GM12878 (cell line): Measurements from ENCODE around the gene NEUROD1. TPM values are rescaled to one million over a fixed set of nuclear protein-coding genes. Genes with fewer than 3 reads are reported as not detected.
A peak's percentile ranks its signal among the peaks of the same experiment; 100 is the strongest.

Experiments
- ATAC-seq: fragments of 200-7000 bp; cut with Tn5 transposase; 3 replicates; pipeline ENCODE4 v1.9.1; 2020; ENCODE audit warnings: mild to moderate bottlenecking, moderate library complexity
- BruUV-seq: library from RNA; stranded (reverse); fragments of 400-500 nt; replicated peaks from 2 replicates; lab custom pipeline; 2021; lab: Mats Ljungman, UMichigan
- CTCF ChIA-PET: fragments of 300-600 bp; sonication (Branson Sonifier 250); formaldehyde crosslinking; extraction: SDS; loops from one replicate; lab custom pipeline; 2021; ENCODE audit warnings: inconsistent platforms; lab: Yijun Ruan, JAX
- POLR2A ChIA-PET: fragments of 350-600 bp; formaldehyde crosslinking; extraction: SDS; loops from one replicate; lab custom pipeline; 2021; ENCODE audit warnings: inconsistent platforms; lab: Charles Lee
- RAD21 ChIA-PET: fragments of 300-600 bp; sonication (Branson Sonifier 250); formaldehyde crosslinking; loops from one replicate; lab custom pipeline; 2023; ENCODE audit warnings: antibody characterized with exemption; ENCODE audit not compliant: unreplicated experiment; lab: Charles Lee
- SMC1A ChIA-PET: fragments of 300-600 bp; sonication (Branson Sonifier 250); formaldehyde crosslinking; loops from one replicate; lab custom pipeline; 2023; ENCODE audit not compliant: unreplicated experiment, uncharacterized antibody; lab: Charles Lee
- DNase-seq: peaks from one replicate; pipeline ENCODE4 v3.0.0-alpha.2; 2011; ENCODE audit warnings: low read depth, low spot score
- FAIRE-seq: peaks from 3 replicates; lab custom pipeline; 2011; peaks lifted over from hg19 to GRCh38; lab: Jason Lieb, UNC
- H2AFZ ChIP-seq: 2 replicates; pipeline ENCODE4 v1.6.0; 2011; ENCODE audit warnings: low read depth, low read length, control low read depth; ENCODE audit not compliant: control insufficient read depth
- H3K27ac ChIP-seq: 2 replicates; pipeline ENCODE4 v1.5.1; 2011; ENCODE audit warnings: control low read depth; ENCODE audit not compliant: control insufficient read depth, insufficient read depth
- H3K27me3 ChIP-seq, 2 experiments: replicated peaks in 1 of 2; 2 replicates each; pipeline versions ENCODE4 v1.6.0 to v1.6.1; 2011; ENCODE audit warnings: low read length in 1 of 2; ENCODE audit not compliant: control insufficient read depth in 2 of 2, insufficient read depth in 2 of 2
- H3K36me3 ChIP-seq, 2 experiments: 2 replicates each; pipeline ENCODE4 v1.5.1; 2011; ENCODE audit warnings: low read length in 1 of 2; ENCODE audit not compliant: control insufficient read depth in 2 of 2, insufficient read depth in 2 of 2
- H3K4me1 ChIP-seq: 2 replicates; pipeline ENCODE4 v1.6.1; 2011; ENCODE audit warnings: mild to moderate bottlenecking, low read length, moderate library complexity, mixed read lengths; ENCODE audit not compliant: control insufficient read depth, insufficient read depth
- H3K4me2 ChIP-seq: 2 replicates; pipeline ENCODE4 v1.6.0; 2011; ENCODE audit warnings: control low read depth; ENCODE audit not compliant: control insufficient read depth, insufficient read depth
- H3K4me3 ChIP-seq: fragments of 200-600 bp; sonication (generic); 2 replicates; pipeline ENCODE4 v1.5.1; 2016
- H3K79me2 ChIP-seq: 2 replicates; pipeline ENCODE4 v1.6.0; 2011; ENCODE audit warnings: low read length; ENCODE audit not compliant: control insufficient read depth, insufficient read depth
- H3K9ac ChIP-seq: 2 replicates; pipeline ENCODE4 v1.8.0; 2011; ENCODE audit warnings: low read length, control low read depth, mixed read lengths; ENCODE audit not compliant: control insufficient read depth, insufficient read depth
- H3K9me3 ChIP-seq: replicated peaks from 3 replicates; pipeline ENCODE4 v1.5.1; 2011; ENCODE audit warnings: mild to moderate bottlenecking, low read length; ENCODE audit not compliant: control insufficient read depth, insufficient read depth
- H4K20me1 ChIP-seq: 2 replicates; pipeline ENCODE4 v1.6.0; 2011; ENCODE audit not compliant: control insufficient read depth, insufficient read depth
- BCL11A ChIP-seq: IDR thresholded peaks from 2 replicates; pipeline ENCODE4 v1.6.1; 2011; ENCODE audit warnings: low read depth, low read length
- EGR1 ChIP-seq, 2 experiments: IDR thresholded peaks; 1 replicate in 1 of 2; 2 replicates in 1 of 2; pipeline ENCODE4 v1.6.1; 2011 to 2012; ENCODE audit warnings: low read depth in 2 of 2, low read length in 2 of 2, borderline replicate concordance in 1 of 2, mild to moderate bottlenecking in 1 of 2, moderate library complexity in 1 of 2
- EP300 ChIP-seq, 2 experiments: fragments of 150-350 bp in 1 of 2; IDR thresholded peaks; 2 replicates each; pipeline ENCODE4 v1.6.1; 2011 to 2012; ENCODE audit warnings: low read depth in 2 of 2, low read length in 2 of 2, borderline replicate concordance in 1 of 2, improper control_type of control experiment in 1 of 2, inconsistent platforms in 1 of 2; ENCODE audit not compliant: control insufficient read depth in 1 of 2
- ESRRA ChIP-seq: IDR thresholded peaks from 2 replicates; pipeline ENCODE4 v1.6.1; 2012; ENCODE audit warnings: mild to moderate bottlenecking, low read length, improper control_type of control experiment
- EZH2 ChIP-seq: IDR thresholded peaks from 2 replicates; pipeline ENCODE4 v1.6.1; 2012; ENCODE audit warnings: low read depth, mild to moderate bottlenecking, control low read depth, inconsistent platforms, low read length, borderline replicate concordance; ENCODE audit not compliant: control insufficient read depth
- IKZF2 ChIP-seq, 2 experiments: fragments of 450-650 bp; IDR thresholded peaks; 2 replicates each; pipeline ENCODE4 v1.6.1; 2017; ENCODE audit warnings: mild to moderate bottlenecking in 2 of 2, moderate library complexity in 2 of 2
- PML ChIP-seq: IDR thresholded peaks from 2 replicates; pipeline ENCODE4 v1.6.1; 2012; ENCODE audit warnings: low read length, inconsistent platforms
- ZNF207 ChIP-seq: fragments of 450-650 bp; IDR thresholded peaks from 2 replicates; pipeline ENCODE4 v1.6.1; 2014; ENCODE audit warnings: antibody characterized with exemption, mild to moderate bottlenecking, borderline replicate concordance
- WGBS: methylation state at CpG from one replicate; pipeline ENCODE4 v1.1.6; 2016; ENCODE audit warnings: low lambda C conversion rate; ENCODE audit not compliant: insufficient replicate concordance, insufficient coverage; ENCODE audit errors: missing lambda C conversion rate; 5-methylcytosine and 5-hydroxymethylcytosine counted together
- in situ Hi-C: fragments of 300-500 bp; cut with MboI; formaldehyde crosslinking; loops from 9 replicates; pipeline ENCODE4 v1.14.3; 2018; ENCODE audit warnings: mixed read lengths
- intact Hi-C: fragments of 100-400 bp; cut with micrococcal nuclease; formaldehyde crosslinking; loops from one replicate; pipeline ENCODE4 v1.14.2; 2022; ENCODE audit not compliant: unreplicated experiment
- polyA plus RNA-seq, 11 experiments: library from polyadenylated mRNA; depleted of rRNA in 4 of 11; unstranded in 6 of 11; stranded (reverse) in 5 of 11; fragments of >200 nt; fragmentation: Nextera tagmentation in 4 of 11; fragmentation: Illumina TruSeq in 1 of 11; extraction: Ambion mirVana in 4 of 11; extraction: Trizol in 1 of 11; gene quantifications; 1 replicate in 1 of 11; 2 replicates in 10 of 11; pipeline versions ENCODE4 v1.2.1 to v1.2.3, GENCODE V29; 2011 to 2016; ENCODE audit warnings: inconsistent platforms in 2 of 11, missing spikeins in 2 of 11, low read depth in 1 of 11
- total RNA-seq, 4 experiments: library from RNA; depleted of rRNA in 3 of 4; stranded (reverse); fragments of >200 nt in 3 of 4; fragmentation: Illumina TruSeq in 1 of 4; extraction: Trizol in 1 of 4; gene quantifications; 2 replicates each; pipeline versions ENCODE4 v1.2.1 to v1.2.3, GENCODE V29; 2013 to 2021
- TF ChIP-seq, protein P1 (sequence below), 3 experiments: IDR thresholded peaks in 2 of 3; conservative IDR thresholded peaks in 1 of 3; 2 replicates each; pipeline ENCODE4 v1.5.1; 2011; ENCODE audit warnings: low read depth in 3 of 3, low read length in 3 of 3, mild to moderate bottlenecking in 3 of 3, control low read depth in 2 of 3, moderate library complexity in 2 of 3, inconsistent platforms in 1 of 3, mixed read lengths in 1 of 3; ENCODE audit not compliant: control insufficient read depth in 2 of 3, insufficient read depth in 1 of 3; ENCODE audit errors: extremely low read depth in 1 of 3
- TF ChIP-seq, protein P2 (sequence below): fragments of 450-650 bp; IDR thresholded peaks from 2 replicates; pipeline ENCODE4 v1.6.1; 2016; ENCODE audit warnings: mild to moderate bottlenecking
- TF ChIP-seq, protein P3 (sequence below): IDR thresholded peaks from 2 replicates; pipeline ENCODE4 v1.6.1; 2012; ENCODE audit warnings: low read depth, low read length, improper control_type of control experiment
- TF ChIP-seq, protein P4 (sequence below): fragments of 450-650 bp; IDR thresholded peaks from 2 replicates; pipeline ENCODE4 v1.6.1; 2017; ENCODE audit warnings: borderline replicate concordance

The NEUROD1 gene
- total and polyA plus RNA-seq, 10 of the 15 experiments (the other 5 are each of a cell fraction or from before 2014, with no cell fraction given) = not detected

DNA sequence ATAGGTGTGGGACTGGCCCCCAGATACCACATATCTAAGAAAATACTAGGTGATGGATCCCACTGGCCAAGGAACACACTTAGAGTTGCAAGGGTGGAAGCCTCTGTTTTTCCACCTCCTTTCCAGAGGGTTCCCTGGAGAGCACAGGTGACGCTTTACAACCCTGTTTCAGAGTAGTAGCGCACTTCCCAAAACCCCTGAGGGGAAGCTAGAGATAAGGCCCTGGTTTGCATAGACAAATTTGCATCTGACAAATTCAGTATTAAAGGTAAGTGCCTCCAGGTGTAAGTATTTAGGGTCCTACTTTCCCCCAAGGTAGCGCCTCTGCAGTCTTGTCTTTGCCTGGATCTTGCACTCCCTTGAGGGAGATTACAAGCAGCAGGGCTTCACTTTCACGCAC, 22.9 kb downstream of the NEUROD1 start:
- Histone ChIP-seq H3K4me1 (no peaks in the 10 kb centered on the region), H3K27ac (no peak overlapping the region), H3K9me3 (no peaks in the 10 kb centered on the region), H3K36me3 (no peaks in the 10 kb centered on the region), H3K27me3 (peaks cover 9 to 12% of the 10 kb centered on the region in 2 experiments; a peak in 3 of 4 replicates), H3K79me2 (no peaks in the 10 kb centered on the region), H2AFZ (no peak overlapping the region), H3K9ac (no peak overlapping the region)
- no peak; the same call in 2 of the 3 replicates for ATAC-seq
- in situ Hi-C loops = no loop called here
- BruUV-seq = no TSS peak
- TF ChIP-seq EP300 (IDR thresholded peaks at IDR 0.05; ENCODE audit: borderline replicate concordance in 1 of 2, control insufficient read depth in 1 of 2, low read depth in 2 of 2, low read length in 2 of 2) (no peak), EZH2 (no peak), IKZF2 (IDR thresholded peaks at IDR 0.05) (no peak), ESRRA (no peak), EGR1 (IDR thresholded peaks at IDR 0.05; ENCODE audit: borderline replicate concordance in 1 of 2, low read depth in 2 of 2, low read length in 2 of 2) (no peak), PML (no peak), ZNF207 (no peak), BCL11A (no peak)
- TF ChIP-seq, protein P1, sequence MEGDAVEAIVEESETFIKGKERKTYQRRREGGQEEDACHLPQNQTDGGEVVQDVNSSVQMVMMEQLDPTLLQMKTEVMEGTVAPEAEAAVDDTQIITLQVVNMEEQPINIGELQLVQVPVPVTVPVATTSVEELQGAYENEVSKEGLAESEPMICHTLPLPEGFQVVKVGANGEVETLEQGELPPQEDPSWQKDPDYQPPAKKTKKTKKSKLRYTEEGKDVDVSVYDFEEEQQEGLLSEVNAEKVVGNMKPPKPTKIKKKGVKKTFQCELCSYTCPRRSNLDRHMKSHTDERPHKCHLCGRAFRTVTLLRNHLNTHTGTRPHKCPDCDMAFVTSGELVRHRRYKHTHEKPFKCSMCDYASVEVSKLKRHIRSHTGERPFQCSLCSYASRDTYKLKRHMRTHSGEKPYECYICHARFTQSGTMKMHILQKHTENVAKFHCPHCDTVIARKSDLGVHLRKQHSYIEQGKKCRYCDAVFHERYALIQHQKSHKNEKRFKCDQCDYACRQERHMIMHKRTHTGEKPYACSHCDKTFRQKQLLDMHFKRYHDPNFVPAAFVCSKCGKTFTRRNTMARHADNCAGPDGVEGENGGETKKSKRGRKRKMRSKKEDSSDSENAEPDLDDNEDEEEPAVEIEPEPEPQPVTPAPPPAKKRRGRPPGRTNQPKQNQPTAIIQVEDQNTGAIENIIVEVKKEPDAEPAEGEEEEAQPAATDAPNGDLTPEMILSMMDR (IDR thresholded peaks at IDR 0.05 in 2 of 3, conservative IDR thresholded peaks at IDR 0.05 in 1 of 3; ENCODE audit: control insufficient read depth in 2 of 3, extremely low read depth in 1 of 3, insufficient read depth in 1 of 3, low read depth in 3 of 3, low read length in 3 of 3) = no peak
- TF ChIP-seq, protein P2, sequence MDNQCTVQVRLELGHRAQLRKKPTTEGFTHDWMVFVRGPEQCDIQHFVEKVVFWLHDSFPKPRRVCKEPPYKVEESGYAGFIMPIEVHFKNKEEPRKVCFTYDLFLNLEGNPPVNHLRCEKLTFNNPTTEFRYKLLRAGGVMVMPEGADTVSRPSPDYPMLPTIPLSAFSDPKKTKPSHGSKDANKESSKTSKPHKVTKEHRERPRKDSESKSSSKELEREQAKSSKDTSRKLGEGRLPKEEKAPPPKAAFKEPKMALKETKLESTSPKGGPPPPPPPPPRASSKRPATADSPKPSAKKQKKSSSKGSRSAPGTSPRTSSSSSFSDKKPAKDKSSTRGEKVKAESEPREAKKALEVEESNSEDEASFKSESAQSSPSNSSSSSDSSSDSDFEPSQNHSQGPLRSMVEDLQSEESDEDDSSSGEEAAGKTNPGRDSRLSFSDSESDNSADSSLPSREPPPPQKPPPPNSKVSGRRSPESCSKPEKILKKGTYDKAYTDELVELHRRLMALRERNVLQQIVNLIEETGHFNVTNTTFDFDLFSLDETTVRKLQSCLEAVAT = no peak
- TF ChIP-seq, protein P3, sequence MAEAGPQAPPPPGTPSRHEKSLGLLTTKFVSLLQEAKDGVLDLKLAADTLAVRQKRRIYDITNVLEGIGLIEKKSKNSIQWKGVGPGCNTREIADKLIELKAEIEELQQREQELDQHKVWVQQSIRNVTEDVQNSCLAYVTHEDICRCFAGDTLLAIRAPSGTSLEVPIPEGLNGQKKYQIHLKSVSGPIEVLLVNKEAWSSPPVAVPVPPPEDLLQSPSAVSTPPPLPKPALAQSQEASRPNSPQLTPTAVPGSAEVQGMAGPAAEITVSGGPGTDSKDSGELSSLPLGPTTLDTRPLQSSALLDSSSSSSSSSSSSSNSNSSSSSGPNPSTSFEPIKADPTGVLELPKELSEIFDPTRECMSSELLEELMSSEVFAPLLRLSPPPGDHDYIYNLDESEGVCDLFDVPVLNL = no peak
- TF ChIP-seq, protein P4, sequence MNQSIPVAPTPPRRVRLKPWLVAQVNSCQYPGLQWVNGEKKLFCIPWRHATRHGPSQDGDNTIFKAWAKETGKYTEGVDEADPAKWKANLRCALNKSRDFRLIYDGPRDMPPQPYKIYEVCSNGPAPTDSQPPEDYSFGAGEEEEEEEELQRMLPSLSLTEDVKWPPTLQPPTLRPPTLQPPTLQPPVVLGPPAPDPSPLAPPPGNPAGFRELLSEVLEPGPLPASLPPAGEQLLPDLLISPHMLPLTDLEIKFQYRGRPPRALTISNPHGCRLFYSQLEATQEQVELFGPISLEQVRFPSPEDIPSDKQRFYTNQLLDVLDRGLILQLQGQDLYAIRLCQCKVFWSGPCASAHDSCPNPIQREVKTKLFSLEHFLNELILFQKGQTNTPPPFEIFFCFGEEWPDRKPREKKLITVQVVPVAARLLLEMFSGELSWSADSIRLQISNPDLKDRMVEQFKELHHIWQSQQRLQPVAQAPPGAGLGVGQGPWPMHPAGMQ = no peak
- TF ChIP-seq, all 136 proteins: peak for 0
- no peak for DNase-seq
- ChIA-PET SMC1A (interaction anchor here (0.6 to 2.8 kb wide), 5 partner anchors 10 to 333 kb away, joined by 3 to 11 read pairs (median 9); no protein-coding TSS in a partner anchor), CTCF (interaction anchor here (0.6 to 3.1 kb wide), 4 partner anchors 10 to 191 kb away, joined by 3 to 11 read pairs (median 4); no protein-coding TSS in a partner anchor), RAD21 (interaction anchor here (1.0 kb wide), 1 partner anchor 81 kb away, joined by 3 read pairs; no protein-coding TSS in a partner anchor), POLR2A (no interaction called here)
- intact Hi-C loops = no loop called here
- 60% methylated on average over 4 of the region's 4 CpGs for WGBS
- H4K20me1 ChIP-seq = no peaks in the 10 kb centered on the region
- FAIRE-seq = no peak
- peak overlapping the region; percentile 87 for H3K4me2 ChIP-seq
- H3K4me3 ChIP-seq = no peak overlapping the region
